GM12872 (cell line): Measurements from ENCODE around the gene ZNF793.

Experiments
- TF ChIP-seq, protein P1 (sequence below): IDR thresholded peaks from 3 replicates; pipeline ENCODE4 v1.5.1; 2011; ENCODE audit warnings: low read depth, mild to moderate bottlenecking, low read length, moderate library complexity; ENCODE audit not compliant: insufficient read depth

ZNF793 gene

DNA sequence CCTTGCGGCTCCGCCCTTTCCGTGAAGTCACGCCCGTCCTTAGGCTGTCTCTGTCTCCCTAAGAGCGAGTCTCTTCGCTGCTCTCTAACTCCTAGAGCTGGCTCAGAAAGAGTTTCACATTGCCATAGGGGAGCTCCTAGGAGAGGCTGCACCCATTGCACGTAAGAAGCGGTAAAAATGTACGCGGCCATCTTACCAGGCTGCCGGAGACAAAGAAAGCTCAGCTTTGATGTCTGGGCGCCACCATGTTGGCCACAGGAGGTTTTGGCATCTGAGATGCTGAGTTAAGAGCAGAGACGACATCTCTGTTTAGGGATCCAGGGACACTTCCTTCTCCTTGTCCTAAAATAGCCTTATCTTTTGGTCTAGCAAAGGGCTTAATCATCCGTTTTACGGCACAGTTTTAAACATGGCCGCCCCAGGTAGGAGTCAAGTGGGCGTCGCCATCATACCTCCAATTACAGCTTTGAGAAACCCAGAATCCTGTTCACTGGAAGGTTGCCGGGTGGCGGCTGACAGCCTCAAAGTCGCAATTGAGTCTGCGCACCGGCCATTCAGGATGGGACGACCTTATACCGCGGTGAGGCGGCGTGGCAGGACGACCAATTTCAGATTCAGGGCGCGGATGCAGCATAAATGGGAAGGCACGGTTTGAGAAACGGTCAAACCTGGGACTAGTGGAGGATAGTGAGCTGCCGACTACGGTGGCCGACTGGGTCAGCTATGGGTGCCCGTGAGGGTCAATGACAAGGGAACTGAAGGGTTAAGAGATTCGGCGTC is at the start of gene ZNF793:
Gene ZNF793, plus strand, starts transcription at position 553 of the 780 bp plus-strand sequence. CDS start 16,501 bp downstream, outside the sequence.
- TF ChIP-seq, protein P1, sequence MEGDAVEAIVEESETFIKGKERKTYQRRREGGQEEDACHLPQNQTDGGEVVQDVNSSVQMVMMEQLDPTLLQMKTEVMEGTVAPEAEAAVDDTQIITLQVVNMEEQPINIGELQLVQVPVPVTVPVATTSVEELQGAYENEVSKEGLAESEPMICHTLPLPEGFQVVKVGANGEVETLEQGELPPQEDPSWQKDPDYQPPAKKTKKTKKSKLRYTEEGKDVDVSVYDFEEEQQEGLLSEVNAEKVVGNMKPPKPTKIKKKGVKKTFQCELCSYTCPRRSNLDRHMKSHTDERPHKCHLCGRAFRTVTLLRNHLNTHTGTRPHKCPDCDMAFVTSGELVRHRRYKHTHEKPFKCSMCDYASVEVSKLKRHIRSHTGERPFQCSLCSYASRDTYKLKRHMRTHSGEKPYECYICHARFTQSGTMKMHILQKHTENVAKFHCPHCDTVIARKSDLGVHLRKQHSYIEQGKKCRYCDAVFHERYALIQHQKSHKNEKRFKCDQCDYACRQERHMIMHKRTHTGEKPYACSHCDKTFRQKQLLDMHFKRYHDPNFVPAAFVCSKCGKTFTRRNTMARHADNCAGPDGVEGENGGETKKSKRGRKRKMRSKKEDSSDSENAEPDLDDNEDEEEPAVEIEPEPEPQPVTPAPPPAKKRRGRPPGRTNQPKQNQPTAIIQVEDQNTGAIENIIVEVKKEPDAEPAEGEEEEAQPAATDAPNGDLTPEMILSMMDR = no peak

DNA sequence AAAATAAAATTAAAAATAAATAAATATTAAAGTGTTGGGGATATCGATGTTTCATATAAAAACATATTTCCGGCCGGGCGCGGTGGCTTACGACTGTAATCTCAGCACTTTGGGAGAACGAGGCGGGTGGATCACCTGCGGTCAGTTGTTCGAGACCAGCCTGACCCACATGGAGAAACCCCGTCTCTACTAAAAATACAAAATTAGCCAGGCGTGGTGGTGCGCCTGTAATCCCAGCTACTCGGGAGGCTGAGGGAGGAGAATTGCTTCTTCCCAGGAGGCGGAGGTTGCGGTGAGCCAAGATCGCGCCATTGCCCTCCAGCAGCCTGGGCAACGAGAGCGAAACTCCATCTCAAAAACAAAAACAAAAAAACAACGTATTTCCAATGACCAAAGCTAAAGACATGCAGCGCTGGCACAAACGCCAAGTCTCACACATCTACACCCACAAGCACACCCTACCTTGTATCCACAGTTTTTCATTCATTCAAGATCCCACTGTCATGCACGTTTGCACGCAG is 40.4 kb upstream of the ZNF793 start:
- TF ChIP-seq, protein P1 = no peak

DNA sequence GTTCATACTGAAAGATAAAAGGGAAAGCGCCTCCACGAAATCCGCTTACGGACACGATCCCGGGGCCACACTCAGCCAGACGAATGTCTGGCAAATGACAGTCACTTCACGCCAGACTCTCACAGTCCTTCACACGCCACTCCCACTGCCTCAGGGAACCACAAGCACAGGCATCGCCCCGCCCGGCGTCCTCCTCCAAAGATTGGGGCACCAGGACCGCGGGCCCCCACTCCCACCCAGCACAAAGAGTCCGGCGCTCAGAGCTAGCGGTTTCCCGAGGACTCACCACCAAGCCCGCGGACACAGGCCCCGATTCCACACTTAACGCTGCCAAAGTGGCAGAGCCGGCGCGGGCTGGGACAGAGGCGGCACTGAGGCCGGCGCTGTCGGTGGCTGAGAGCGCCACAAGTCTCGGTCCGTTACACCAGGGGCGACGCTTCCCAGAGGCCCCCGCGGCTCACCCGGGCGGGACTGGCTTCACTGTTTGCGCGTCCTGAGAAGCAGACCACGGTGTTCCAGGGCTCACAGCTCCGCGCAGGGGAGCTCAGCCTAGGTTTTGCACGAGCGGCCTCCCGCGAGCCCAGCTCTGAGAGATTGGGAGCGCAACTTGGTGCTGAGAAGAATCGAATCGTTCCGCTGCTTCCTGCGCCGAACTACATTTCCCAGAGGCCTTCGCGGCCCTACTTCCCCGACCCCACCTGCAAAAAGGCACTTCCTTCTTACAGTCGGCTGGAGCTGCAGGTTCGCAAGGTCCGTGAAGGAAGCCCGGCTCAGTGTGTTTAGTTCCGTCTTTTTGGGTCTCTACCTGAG is 39.7 kb upstream of the ZNF793 start, which contains the start of gene ZNF569:
Gene ZNF569, minus strand, starts transcription at position 647 of the 810 bp plus-strand sequence. CDS start 22,523 bp downstream, outside the sequence.
- TF ChIP-seq, protein P1 = no peak

DNA sequence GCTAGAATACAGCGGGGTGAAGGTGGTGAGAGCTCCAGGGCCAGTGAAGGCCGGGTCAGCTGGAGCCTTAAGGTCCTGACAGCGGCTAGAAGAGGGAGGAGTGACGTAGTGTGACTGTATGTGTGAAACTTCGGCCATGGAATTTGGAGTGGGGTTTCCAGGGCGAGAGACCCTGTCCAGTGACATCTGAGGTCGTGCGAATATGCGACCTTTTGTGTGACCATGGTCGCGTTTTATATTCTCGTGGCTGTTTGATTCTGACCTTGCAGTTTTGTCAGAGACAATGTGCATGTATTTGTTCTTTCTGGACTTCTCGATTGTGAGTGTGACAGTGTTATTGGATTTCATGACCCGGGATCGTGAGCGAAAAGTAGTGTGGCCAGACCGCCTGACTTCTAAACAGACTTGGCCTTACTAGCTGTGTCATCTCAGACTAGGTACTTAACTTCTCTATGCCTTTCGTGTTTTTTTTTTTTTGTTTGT is 39.1 kb upstream of the ZNF793 start:
- TF ChIP-seq, protein P1 = no peak

DNA sequence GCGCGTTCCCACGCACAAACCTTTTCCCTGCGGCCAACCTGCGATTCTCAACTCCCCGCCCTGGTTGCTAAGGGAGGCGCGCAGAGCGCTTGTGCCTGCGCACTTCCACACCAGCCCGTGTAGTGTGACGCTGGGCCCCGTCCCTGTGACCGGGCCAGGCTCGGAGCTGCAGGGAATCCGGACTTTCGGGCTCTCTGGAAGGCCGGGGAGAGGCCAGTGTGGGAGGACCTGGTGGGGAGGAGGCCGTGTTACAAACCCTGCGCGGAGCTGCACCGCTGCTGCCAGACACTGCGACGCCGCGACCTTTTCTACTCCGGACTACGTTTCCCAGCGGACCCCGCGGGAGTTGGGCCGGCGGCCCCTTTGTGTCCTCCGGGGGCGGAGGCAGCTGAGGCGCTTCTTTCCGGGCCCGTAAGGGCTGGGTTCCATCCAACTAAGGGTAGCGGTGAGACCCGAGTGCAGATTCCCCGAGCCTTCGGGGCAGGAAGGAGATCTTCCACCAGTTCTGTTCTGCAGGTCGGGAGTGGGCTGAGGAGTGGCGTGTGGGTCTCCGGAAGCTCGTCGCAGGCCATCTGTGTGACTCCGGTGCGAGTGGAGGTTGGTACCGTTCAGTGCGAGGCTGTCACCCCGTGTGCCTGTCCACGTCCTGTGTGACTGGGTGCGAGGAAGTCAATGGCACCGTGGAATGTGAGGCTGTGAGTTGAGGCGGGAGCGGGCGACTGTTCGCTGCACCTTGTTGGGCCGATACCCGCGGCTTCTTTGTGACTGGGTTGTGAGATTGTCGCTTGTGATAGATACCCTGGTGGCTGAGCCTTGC is 37.6 kb upstream of the ZNF793 start, which contains the start of gene ZNF570:
Gene ZNF570, plus strand, starts transcription at position 396 of the 817 bp plus-strand sequence. CDS start 999 bp downstream, outside the sequence.
- TF ChIP-seq, protein P1 = no peak

DNA sequence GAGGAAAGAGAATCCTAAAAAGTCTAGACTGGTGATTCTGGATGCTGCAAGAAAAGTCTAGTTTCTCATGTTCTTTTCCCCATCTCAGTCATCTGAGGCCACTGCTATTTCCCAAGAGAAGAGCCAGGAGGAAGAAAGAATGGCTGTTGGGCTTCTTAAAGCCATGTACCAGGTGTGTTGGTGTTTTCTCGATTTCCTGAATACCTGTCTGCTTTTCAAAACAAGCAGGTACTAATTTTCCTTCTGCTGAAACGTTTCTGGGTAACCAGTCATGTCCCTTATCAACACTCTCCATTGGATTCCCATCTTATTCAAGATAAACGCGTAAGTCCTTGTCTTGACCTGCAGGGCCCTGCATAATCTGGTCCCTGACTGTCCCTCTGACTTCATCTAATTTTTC is 36.5 kb upstream of the ZNF793 start:
- TF ChIP-seq, protein P1 = no peak

DNA sequence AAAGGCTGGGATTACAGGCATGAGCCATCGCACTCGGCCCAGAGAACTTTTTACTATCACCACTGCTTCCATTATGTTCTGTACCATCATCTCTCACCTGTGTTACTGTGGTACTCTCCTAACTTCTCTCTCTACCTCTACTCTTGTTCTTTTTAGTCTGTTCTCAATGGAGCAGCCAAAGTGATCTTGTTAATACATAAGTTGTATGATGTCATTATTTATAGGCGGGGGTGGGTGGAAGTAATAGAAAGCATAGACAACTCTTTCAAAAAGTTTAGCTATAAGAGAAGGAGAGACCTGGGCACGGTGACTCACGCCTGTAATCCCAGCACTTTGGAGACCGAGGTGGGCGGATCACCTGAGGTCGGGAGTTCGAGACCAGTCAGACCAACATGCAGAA is 34.6 kb upstream of the ZNF793 start:
- TF ChIP-seq, protein P1 = no peak
